Activated T-helper 2 cell treated with anti-CD3 and anti-CD28 coated beads, Interferon-gamma antibody, Interleukin-2, Interleukin-4, amounts not matched to agents 10 μg/mL and 5 μg/mL and 100 μg/mL, durations not matched to agents 14 hours and 24 hours and 36 hours (primary cell): ENCODE data around the gene COL4A1. TPM values are rescaled to one million over a fixed set of nuclear protein-coding genes. Genes with fewer than 3 reads are reported as not detected.

Source experiments
- DNase-seq: peaks from one replicate; pipeline ENCODE4 v3.0.0; 2021; ENCODE audit warnings: low spot score
- H3K27ac Mint-ChIP-seq: one replicate; pipeline ENCODE4 v1.8.0; 2021; ENCODE audit warnings: mixed read lengths
- H3K27me3 Mint-ChIP-seq: one replicate; pipeline ENCODE4 v1.8.0; 2021; ENCODE audit warnings: low read depth, mixed read lengths
- H3K36me3 Mint-ChIP-seq: one replicate; pipeline ENCODE4 v1.8.0; 2021; ENCODE audit warnings: low read depth, mixed read lengths
- H3K4me1 Mint-ChIP-seq: one replicate; pipeline ENCODE4 v1.8.0; 2021; ENCODE audit warnings: low read depth, mixed read lengths
- H3K4me3 Mint-ChIP-seq: one replicate; pipeline ENCODE4 v1.8.0; 2021; ENCODE audit warnings: low read depth, mild to moderate bottlenecking, moderate library complexity, mixed read lengths
- H3K9me3 Mint-ChIP-seq: one replicate; pipeline ENCODE4 v1.8.0; 2021; ENCODE audit warnings: mixed read lengths
- intact Hi-C: fragments of 100-400 bp; cut with micrococcal nuclease; formaldehyde crosslinking; loops from one replicate; pipeline ENCODE4 v1.15.1; 2023
- total RNA-seq: library from RNA; stranded (reverse); gene quantifications from 2 replicates; pipeline ENCODE4 v1.2.3, GENCODE V29; 2022

Gene COL4A1
- total RNA-seq, 1 donor from 2014 or later: not detected

DNA sequence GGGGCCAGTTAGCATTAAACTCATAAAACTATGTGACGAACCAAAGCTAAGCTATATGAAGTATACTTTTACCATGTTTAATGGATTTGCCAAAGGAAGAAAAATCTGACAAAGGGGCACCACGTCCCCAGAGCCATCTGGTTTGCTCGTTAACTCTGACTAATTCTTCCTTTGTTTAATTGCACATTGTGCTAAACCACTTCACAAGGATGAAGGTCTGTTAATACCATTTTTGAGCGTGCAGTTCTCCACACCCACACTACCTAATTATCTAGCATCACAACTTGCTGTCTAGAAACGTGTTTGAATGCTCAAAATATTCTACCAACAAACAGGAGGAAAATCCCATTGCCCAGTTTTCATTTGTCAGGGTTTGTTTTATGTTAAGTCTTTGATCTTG lies 74.8 kb downstream of the COL4A1 start:
- Mint-ChIP-seq H3K9me3 (no peaks in the 10 kb centered on the region), H3K27ac (no peak overlapping the region), H3K36me3 (no peaks in the 10 kb centered on the region), H3K27me3 (peaks cover 9% of the 10 kb centered on the region), H3K4me3 (no peak overlapping the region), H3K4me1 (no peaks in the 10 kb centered on the region)
- intact Hi-C loops: no loop called here
- no peak for DNase-seq

DNA sequence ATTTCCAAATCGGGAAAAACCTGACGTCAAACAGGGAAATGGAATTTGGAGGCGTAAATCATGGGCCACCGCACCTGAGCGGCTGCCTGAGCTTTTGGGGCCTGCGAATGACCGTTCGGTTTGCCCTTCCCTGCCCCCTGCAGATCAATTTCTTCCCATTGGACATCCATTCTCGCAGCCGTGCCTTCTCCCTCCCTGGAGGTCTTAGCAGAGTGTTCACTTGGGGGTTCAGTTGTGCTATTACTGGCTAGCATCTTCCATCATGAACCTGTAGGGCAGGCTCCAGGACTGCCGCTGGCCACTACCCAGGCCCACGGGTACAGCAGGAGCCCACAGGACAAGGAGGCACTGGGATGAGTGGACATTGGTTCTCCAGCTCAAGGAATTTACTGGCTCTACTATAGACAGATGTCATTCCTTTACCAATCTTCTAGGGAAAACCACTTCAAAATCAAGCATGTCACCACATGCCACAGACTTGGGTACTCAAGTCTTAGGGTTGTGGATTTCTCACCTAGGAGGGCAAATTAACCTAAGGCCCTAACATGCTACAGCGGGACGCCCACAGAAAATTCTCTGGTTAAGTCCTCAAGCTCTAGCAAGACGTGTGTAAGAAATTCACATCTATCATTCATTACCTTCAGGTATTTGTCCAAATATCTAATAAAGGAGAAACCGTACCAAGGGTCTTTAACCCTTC lies 75.5 kb downstream of the COL4A1 start:
- peaks cover 9% of the 10 kb centered on the region for H3K27me3 Mint-ChIP-seq
- DNase-seq: no peak
- H3K27ac Mint-ChIP-seq: no peak overlapping the region
- intact Hi-C loops: no loop called here
- H3K4me1 Mint-ChIP-seq: no peaks in the 10 kb centered on the region
- H3K36me3 Mint-ChIP-seq: no peaks in the 10 kb centered on the region
- no peak overlapping the region for H3K4me3 Mint-ChIP-seq
- no peaks in the 10 kb centered on the region for H3K9me3 Mint-ChIP-seq

DNA sequence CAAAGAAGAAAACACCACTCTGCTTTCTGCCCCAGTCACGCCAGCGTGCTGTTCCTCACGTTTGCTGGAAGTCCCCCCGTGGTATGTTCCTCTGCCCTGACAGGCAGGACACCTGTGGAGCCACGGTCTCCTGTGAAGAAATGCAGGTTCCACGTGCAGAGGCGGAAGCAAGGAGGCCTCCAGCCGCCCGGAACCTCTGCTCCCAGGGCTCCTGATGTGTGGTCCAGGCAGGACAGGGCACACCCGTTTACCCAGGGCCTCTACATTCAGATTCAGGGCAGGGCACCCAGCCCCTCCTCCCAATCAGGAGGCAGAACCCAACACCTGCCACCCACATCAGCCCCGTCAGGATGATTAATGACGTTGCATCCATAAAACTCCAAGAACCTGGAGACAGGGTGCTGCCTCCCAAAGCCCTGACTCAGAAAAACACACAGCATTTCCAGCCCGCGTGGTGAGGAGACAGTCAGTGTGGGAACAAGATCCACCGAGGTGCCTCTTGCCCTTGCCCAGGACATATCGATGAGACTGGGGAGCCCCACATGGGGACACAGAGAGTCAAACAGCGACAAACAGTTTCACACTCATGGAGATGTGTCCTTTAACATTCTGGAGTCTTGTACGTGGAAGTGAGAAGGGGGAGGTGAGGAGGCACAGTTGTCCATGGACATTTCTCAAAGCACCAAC lies 76.2 kb downstream of the COL4A1 start:
- intact Hi-C loops: no loop called here
- Mint-ChIP-seq H3K4me3 (no peak overlapping the region), H3K9me3 (no peaks in the 10 kb centered on the region), H3K27me3 (peaks cover 14% of the 10 kb centered on the region), H3K4me1 (no peaks in the 10 kb centered on the region), H3K27ac (no peak overlapping the region), H3K36me3 (no peaks in the 10 kb centered on the region)
- no peak for DNase-seq

DNA sequence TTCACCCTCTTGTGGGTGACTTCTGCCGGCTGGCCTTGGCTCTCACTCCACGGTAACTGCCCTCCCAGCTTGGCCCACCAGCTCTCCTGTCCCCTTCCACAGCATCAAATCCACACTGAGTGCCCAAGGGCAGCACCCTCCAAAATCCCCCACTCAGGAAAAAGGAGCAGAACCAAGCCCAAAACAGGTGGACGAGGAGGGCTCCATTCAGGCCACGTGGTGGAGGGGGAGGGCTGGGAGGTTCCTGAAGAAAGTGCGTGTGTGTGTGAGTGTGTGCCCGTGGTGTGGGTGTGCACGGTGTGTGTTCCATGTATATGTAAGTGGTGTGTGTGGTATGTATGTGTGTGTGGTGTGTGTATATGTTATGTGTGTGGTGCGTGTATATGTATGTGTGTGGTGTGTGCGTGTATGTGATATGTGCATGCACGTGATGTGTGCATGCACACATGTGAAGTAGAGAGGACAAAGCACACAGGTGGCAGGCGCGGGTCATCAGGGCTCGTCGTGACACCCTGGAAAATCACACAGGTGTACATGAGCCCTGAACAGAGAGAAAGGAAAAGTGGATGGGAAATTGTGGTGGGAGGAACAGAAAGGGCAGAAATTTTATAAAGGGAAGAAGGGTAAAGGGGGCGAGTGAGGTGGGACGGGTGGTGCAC lies 76.9 kb downstream of the COL4A1 start:
- Mint-ChIP-seq H3K36me3 (no peaks in the 10 kb centered on the region), H3K4me1 (no peaks in the 10 kb centered on the region), H3K9me3 (no peaks in the 10 kb centered on the region), H3K27me3 (peaks cover 14% of the 10 kb centered on the region), H3K27ac (no peak overlapping the region), H3K4me3 (no peak overlapping the region)
- intact Hi-C loops: no loop called here
- no peak for DNase-seq

DNA sequence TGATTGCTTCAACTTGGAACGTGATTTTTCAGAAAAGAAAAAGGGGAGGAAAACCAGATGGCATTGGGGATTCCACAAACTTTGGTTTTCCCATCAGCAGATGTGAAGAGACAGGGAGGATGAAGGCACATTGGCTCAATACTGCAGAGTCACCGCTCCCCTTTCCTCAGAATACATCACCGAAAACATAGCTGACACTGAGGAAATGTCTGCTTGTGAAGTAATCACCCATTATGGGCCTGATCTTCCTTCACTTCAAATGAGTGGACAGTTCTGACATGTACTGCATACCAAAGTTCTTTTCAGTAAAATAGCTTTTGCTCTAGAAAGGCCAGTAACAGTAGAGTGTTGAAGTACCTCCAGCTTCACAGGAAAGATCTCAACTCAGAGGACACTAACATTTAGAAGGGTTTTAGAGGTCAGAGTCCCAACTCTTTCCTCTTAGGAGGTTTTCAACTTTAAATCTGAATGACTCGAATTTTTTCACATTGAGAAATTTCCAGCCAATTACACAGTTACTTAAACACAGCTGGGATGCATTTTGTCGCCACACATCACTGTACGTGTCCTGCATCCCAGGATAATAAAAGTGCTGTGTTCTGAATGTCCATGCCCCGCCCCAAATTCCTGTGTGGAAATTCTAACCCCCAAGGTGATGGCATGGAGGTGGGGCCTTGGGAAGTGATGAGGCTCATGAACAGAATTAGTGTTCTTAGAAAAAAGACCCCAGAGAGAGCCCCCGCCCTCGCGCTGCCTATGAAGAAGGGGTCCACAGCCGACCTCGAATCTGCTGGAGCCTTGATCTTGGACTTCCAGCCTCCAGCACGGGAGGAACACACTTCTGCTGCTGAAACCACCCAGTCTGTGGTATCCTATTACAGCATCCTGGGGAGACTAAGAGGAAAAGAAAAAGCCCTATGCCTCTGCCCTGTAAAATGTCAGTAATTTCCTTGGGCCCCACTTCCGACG lies 77.7 kb downstream of the COL4A1 start:
- Mint-ChIP-seq H3K36me3 (no peaks in the 10 kb centered on the region), H3K4me3 (no peak overlapping the region), H3K27ac (no peak overlapping the region), H3K4me1 (no peaks in the 10 kb centered on the region), H3K27me3 (peaks cover 14% of the 10 kb centered on the region), H3K9me3 (no peaks in the 10 kb centered on the region)
- no peak for DNase-seq
- intact Hi-C loops: no loop called here

DNA sequence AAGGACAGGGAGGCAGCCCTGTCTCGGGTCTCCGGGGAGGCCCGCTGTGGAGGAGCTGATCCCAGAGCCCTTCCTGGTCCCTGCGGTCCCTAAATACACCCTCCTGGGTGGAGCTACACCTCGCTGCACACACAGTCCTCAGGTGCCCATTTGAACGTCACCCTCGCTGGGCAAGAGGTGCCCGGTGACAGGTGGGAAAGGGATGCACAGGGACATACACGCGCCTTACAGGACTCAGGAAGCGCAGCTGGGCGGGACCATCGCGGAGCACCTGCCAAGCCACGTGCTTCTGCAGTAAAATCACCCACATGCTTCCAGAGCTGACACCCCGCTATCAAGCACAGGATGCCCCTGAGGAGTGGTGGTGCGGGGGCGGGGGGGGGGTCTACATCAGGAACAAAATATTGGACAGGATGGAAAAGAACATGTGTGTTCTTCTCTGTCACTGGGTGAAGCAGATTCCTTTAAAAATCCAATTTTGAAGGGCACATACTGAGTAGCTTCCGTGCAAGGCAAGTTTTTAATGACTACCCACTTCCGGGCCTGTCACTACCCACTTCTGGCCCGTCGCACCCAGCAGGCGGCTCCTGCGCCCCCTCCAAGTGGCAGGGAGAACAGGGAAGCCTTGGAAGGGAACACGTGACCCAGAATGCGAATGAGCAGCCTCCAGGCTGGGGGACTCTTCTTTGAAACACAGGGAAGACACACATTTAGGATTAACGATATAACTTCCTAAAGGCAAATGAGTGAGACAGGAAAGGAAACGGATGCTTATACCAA lies 78.9 kb downstream of the COL4A1 start:
- intact Hi-C loops: no loop called here
- Mint-ChIP-seq H3K4me1 (no peaks in the 10 kb centered on the region), H3K36me3 (no peaks in the 10 kb centered on the region), H3K9me3 (no peaks in the 10 kb centered on the region), H3K4me3 (no peak overlapping the region), H3K27me3 (peaks cover 13% of the 10 kb centered on the region), H3K27ac (no peak overlapping the region)
- no peak for DNase-seq

DNA sequence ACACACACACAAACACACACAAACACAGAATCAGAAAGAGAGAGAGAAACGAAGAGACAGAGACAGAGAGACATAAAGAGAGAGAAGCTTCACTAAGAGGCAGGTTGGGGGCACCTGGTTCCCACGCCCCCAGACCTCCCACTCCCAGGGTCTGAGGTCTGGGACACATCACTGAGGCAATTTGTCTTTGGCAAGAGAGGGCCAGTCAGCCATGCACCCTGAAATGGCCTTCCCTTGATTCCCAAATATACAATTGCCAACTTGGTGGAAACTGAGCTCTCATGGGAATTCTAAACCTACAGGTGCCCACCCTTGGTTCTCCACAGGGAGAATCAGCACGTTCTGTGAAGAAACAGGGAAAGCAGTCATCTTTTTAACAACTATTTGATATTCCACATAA lies 79.5 kb downstream of the COL4A1 start:
- no peak overlapping the region for H3K4me3 Mint-ChIP-seq
- H3K27ac Mint-ChIP-seq: no peak overlapping the region
- intact Hi-C loops: no loop called here
- no peak for DNase-seq
- H3K9me3 Mint-ChIP-seq: no peaks in the 10 kb centered on the region
- H3K36me3 Mint-ChIP-seq: no peaks in the 10 kb centered on the region
- peaks cover 11% of the 10 kb centered on the region for H3K27me3 Mint-ChIP-seq
- H3K4me1 Mint-ChIP-seq: no peaks in the 10 kb centered on the region

DNA sequence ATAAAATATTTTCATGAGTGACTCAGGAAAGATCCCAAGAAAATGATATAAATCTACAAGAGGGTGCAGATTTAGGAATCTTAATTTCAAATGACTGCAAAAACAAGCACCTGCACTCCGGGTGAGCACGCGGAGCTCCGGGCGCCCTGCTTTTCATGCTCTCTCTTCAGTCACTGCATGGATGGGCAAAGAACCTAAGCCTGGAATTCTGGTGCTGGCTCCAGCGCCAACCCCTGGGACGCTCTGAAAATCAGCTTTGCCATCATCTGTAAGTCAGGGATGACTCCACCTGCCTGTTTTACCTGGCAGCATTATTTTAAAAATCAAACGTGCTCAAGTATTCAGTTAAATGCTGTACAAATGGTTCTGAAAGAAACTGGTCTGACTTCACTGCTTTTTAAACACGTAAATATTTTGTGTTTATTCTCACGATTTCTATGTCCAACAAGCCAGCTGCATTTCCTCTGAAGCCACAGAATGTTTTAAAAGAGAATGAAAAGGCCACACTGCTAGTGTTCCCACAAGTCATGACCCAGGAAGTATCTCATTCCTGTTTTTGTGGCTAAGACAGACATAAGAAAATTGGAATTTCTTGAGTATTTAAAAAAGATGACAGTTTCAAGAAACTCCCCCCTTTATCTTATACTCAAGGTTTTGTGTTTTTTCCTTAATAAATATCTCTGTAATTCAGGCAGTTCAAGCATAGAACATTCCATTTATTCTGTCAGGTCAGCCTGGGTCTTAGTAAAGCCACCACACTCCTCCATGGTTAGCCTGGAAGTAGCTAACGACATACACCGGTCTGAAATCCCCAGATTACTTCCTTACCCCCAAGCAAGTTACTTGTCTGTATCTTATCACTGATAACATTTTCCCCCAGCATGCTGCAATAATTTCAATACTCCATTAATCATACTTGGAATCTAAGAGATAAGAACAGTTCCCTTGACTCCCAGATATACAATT lies 81.1 kb downstream of the COL4A1 start:
- no peak overlapping the region for H3K4me3 Mint-ChIP-seq
- no peak overlapping the region for H3K27ac Mint-ChIP-seq
- H3K36me3 Mint-ChIP-seq: no peaks in the 10 kb centered on the region
- no peaks in the 10 kb centered on the region for H3K9me3 Mint-ChIP-seq
- DNase-seq: no peak
- intact Hi-C loops: no loop called here
- peaks cover 20% of the 10 kb centered on the region for H3K27me3 Mint-ChIP-seq
- no peaks in the 10 kb centered on the region for H3K4me1 Mint-ChIP-seq

DNA sequence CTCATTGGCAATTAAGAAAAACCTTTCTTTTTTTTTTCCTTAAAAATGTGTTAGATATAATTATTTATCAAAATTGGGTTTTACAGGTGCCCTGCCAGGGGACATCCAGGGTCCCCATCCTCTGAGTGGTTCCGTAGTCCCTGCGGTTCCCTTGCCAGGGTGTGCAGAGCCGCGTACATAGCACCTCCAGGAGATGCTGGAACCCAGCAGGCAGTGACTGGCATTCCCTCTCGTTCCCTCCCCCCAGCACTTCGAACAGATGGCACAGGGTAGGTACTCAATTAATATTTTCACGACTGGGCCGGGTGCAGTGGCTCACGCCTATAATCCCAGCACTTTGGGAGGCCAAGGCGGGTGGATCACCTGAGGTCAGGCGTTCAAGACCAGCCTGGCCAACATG lies 82.0 kb downstream of the COL4A1 start:
- Mint-ChIP-seq H3K27ac (no peak overlapping the region), H3K36me3 (no peaks in the 10 kb centered on the region), H3K9me3 (no peaks in the 10 kb centered on the region), H3K27me3 (peaks cover 22% of the 10 kb centered on the region), H3K4me3 (no peak overlapping the region), H3K4me1 (no peaks in the 10 kb centered on the region)
- intact Hi-C loops: no loop called here
- no peak for DNase-seq

DNA sequence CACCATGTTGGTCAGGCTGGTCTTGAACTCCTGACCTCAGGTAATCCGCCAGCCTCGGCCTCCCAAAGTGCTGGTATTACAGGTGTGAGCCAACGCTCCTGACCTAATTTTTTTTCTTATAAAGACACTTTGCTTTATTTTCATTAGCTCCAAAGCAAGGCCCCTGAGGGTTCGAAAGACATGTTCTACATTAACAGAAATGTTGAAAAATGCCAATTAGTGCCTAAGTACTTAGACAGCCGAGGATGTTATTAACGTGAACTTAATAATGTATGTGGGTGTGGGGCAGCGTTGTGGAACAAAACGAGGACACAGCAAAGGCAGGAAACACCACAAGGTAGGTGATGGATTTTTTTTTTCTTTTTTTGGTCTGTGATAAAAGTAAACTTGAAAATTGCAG lies 82.4 kb downstream of the COL4A1 start:
- H3K27me3 Mint-ChIP-seq: peaks cover 22% of the 10 kb centered on the region
- no peak for DNase-seq
- H3K36me3 Mint-ChIP-seq: no peaks in the 10 kb centered on the region
- no peaks in the 10 kb centered on the region for H3K4me1 Mint-ChIP-seq
- no peak overlapping the region for H3K4me3 Mint-ChIP-seq
- no peak overlapping the region for H3K27ac Mint-ChIP-seq
- no peaks in the 10 kb centered on the region for H3K9me3 Mint-ChIP-seq
- intact Hi-C loops: loop anchor here (5.0 kb wide), 1 partner anchor 593 kb away; no protein-coding TSS in a partner anchor

DNA sequence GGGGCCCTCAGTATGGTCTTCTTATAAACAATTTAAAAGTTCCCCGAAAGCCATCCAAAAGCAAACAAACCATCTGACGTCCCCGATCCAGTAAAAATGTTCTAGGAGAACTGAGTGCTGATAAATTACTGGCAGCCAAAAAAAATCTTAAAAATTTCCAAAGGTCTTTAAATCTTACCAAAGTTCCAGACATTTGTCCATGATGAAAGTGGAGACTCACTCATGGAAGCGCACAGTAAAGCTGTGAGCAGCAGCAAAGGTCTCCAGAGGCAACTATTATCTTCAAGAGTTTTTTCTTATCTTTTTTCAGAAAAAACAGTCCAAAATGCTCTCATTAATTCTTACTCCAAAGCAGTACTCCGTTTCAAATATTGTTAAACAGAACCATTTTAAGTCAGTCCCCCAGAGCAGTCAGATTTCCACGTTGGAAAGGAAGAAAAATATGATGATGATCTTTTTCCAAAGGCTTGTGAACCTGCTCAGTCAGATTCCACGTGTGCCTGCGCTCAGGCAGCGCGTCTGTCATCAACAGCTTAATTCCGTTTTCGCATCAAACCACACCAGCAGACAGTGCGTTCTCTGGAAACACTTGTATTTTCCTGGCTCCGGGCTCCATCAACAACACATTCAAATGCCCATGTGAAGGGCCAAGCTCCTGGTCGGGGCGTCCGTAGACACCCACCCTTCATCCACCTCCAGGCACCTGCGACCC lies 85.4 kb downstream of the COL4A1 start:
- DNase-seq: no peak
- Mint-ChIP-seq H3K27me3 (peaks cover 19% of the 10 kb centered on the region), H3K36me3 (no peaks in the 10 kb centered on the region), H3K9me3 (no peaks in the 10 kb centered on the region), H3K4me3 (no peak overlapping the region), H3K27ac (no peak overlapping the region), H3K4me1 (no peaks in the 10 kb centered on the region)
- intact Hi-C loops: loop anchor here (1.0 to 5.0 kb wide), 2 partner anchors 191 to 596 kb away; no protein-coding TSS in a partner anchor
